K562 (cell line): ENCODE results near the gene LY6G6D. TPM values are rescaled to one million over a fixed set of nuclear protein-coding genes. Genes with fewer than 3 reads are reported as not detected.

ENCODE experiments used
- CSDE1 ChIP-seq, 2 experiments: fragments of 450-650 bp; IDR thresholded peaks; 2 replicates each; pipeline ENCODE4 v1.6.1; 2016; ENCODE audit warnings: mild to moderate bottlenecking in 1 of 2
- EWSR1 ChIP-seq: fragments of 450-650 bp; IDR thresholded peaks from 2 replicates; pipeline ENCODE4 v1.6.1; 2018; ENCODE audit warnings: borderline replicate concordance, mild to moderate bottlenecking, low read depth, moderate library complexity; ENCODE audit not compliant: partially characterized antibody
- FIP1L1 ChIP-seq: fragments of 200-400 bp; formaldehyde crosslinking; IDR thresholded peaks from 2 replicates; pipeline ENCODE4 v1.6.1; 2018; ENCODE audit warnings: mild to moderate bottlenecking, low read depth, low read length; ENCODE audit not compliant: poor library complexity, severe bottlenecking
- FOXA3 ChIP-seq, 2 experiments: fragments of 450-650 bp in 1 of 2; sonication (generic) in 1 of 2; formaldehyde crosslinking; IDR thresholded peaks in 1 of 2; conservative IDR thresholded peaks in 1 of 2; 2 replicates each; pipeline versions ENCODE4 v1.4.0 to v1.8.0; 2020 to 2022; ENCODE audit warnings: mild to moderate bottlenecking in 2 of 2, missing genetic modification reagents in 1 of 2
- LEF1 ChIP-seq: fragments of 450-650 bp; IDR thresholded peaks from 2 replicates; pipeline ENCODE4 v1.6.1; 2016; ENCODE audit warnings: mild to moderate bottlenecking
- MYC ChIP-seq, 2 experiments: fragments of 250-450 bp in 1 of 2; sonication (Bioruptor Pico) in 1 of 2; IDR thresholded peaks; 2 replicates each; pipeline versions ENCODE4 v1.5.1 to v1.6.1; 2012 to 2021; ENCODE audit warnings: low read depth in 2 of 2, borderline replicate concordance in 1 of 2, improper control_type of control experiment in 1 of 2, low read length in 1 of 2, mild to moderate bottlenecking in 1 of 2, moderate library complexity in 1 of 2
- POLR2A ChIP-seq: fragments of 450-650 bp; conservative IDR thresholded peaks from 2 replicates; pipeline ENCODE4 v1.6.1; 2016
- RBFOX2 ChIP-seq: fragments of 200-400 bp; formaldehyde crosslinking; IDR thresholded peaks from 2 replicates; pipeline ENCODE4 v1.6.1; 2017; ENCODE audit warnings: low read depth, mild to moderate bottlenecking, low read length, moderate library complexity
- TAF9B ChIP-seq: fragments of 450-650 bp; IDR thresholded peaks from 2 replicates; pipeline ENCODE4 v1.6.1; 2018; ENCODE audit warnings: mild to moderate bottlenecking; ENCODE audit not compliant: partially characterized antibody
- ZFP36 ChIP-seq: fragments of 150-350 bp; IDR thresholded peaks from 2 replicates; pipeline ENCODE4 v1.6.1; 2018; ENCODE audit warnings: low read length, low read depth; ENCODE audit not compliant: partially characterized antibody
- ZNF12 ChIP-seq: sonication (generic); formaldehyde crosslinking; IDR thresholded peaks from 2 replicates; pipeline ENCODE4 v1.4.0; 2020; ENCODE audit warnings: mild to moderate bottlenecking, missing genetic modification reagents
- polyA plus RNA-seq, 8 experiments: library from polyadenylated mRNA; depleted of rRNA in 4 of 8; stranded (reverse) in 5 of 8; unstranded in 3 of 8; fragments of >200 nt; fragmentation: Nextera tagmentation in 2 of 8; fragmentation: Illumina TruSeq in 1 of 8; extraction: Ambion mirVana in 2 of 8; extraction: Trizol in 1 of 8; gene quantifications; 2 replicates each; pipeline versions ENCODE4 v1.2.1 to v1.2.3, GENCODE V29; 2011 to 2014; ENCODE audit warnings: inconsistent platforms in 1 of 8, missing spikeins in 1 of 8
- total RNA-seq, 7 experiments: library from RNA; depleted of rRNA in 6 of 7; stranded (reverse); fragments of >200 nt in 6 of 7; fragmentation: Illumina TruSeq in 2 of 7; extraction: Trizol in 2 of 7; gene quantifications; 2 replicates each; pipeline versions ENCODE4 v1.2.1 to v1.2.3, GENCODE V29; 2011 to 2021; ENCODE audit warnings: low replicate concordance in 1 of 7
- TF ChIP-seq, protein P1 (sequence below): sonication (generic); formaldehyde crosslinking; IDR thresholded peaks from 2 replicates; pipeline ENCODE4 v1.8.1; 2023; ENCODE audit warnings: mild to moderate bottlenecking, missing genetic modification reagents
- TF ChIP-seq, protein P2 (sequence below), 2 experiments: fragments of 450-650 bp in 1 of 2; IDR thresholded peaks; 2 replicates each; pipeline ENCODE4 v1.6.1; 2011 to 2017; ENCODE audit warnings: low read depth in 2 of 2, antibody characterized with exemption in 1 of 2, borderline replicate concordance in 1 of 2, low read length in 1 of 2, mild to moderate bottlenecking in 1 of 2, mixed read lengths in 1 of 2; ENCODE audit not compliant: control insufficient read depth in 1 of 2
- TF ChIP-seq, protein P3 (sequence below): fragments of 250-450 bp; sonication (Bioruptor Pico); IDR thresholded peaks from 2 replicates; pipeline ENCODE4 v1.5.0; 2022; ENCODE audit warnings: mild to moderate bottlenecking
- TF ChIP-seq, protein P4 (sequence below): sonication (generic); IDR thresholded peaks from 2 replicates; pipeline ENCODE4 v1.6.1; 2016

LY6G6D gene
- total and polyA plus RNA-seq, 9 of the 15 experiments (the other 6 are each of a cell fraction or from before 2014, with no cell fraction given): 0.30 to 0.38 TPM; not detected in 7

DNA sequence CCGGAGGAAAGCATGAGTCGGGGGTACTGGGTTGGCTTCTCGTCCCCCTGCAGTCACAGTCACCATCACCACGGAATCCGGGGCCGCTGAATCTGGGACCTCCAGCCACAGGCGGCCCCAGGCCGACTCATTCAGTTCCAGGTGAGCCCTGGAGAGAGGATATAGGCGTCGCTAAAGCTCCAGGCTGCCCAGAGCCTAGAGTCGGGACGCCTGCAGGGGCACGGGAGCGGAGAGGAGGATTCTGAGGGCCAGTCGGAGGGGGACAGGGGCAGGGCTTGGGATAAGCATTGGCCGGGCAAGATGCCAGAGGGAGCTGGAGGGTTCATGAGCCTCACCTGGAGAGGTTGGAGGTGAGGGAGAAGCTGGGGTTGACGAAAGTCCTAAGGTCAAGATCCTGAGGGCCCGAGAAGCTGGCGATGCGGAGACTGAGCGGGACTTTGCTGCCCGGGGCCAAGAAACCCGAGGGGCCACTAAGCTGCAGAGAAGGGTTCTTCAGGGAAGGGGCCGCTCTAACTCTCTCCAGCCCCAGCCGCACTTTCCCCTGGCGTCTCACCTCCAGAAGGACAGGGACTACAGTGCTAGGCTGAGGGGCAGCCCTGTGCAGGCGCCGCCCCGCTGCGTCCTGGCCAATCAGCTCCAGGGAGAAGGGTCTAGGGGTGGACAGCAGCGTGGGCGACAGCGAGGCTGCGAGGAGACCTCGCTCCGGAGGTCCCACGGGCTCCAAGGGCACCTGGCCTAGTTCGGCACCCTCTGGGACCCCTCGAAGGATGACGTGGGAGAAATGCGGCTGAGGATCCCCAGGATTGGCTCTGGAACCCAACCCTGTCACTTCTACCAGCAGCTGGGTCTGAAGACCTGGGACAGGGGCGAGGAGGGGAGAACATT is 51.0 kb downstream of the LY6G6D start (continued):
- no peak for TF ChIP-seq MYC (IDR thresholded peaks at IDR 0.05; ENCODE audit: low read depth, low read length)
- TF ChIP-seq MYC (CRISPR knock-in tag; IDR thresholded peaks at IDR 0.05; ENCODE audit: borderline replicate concordance, low read depth): no peak
- no peak for TF ChIP-seq FIP1L1
- TF ChIP-seq, protein P1, sequence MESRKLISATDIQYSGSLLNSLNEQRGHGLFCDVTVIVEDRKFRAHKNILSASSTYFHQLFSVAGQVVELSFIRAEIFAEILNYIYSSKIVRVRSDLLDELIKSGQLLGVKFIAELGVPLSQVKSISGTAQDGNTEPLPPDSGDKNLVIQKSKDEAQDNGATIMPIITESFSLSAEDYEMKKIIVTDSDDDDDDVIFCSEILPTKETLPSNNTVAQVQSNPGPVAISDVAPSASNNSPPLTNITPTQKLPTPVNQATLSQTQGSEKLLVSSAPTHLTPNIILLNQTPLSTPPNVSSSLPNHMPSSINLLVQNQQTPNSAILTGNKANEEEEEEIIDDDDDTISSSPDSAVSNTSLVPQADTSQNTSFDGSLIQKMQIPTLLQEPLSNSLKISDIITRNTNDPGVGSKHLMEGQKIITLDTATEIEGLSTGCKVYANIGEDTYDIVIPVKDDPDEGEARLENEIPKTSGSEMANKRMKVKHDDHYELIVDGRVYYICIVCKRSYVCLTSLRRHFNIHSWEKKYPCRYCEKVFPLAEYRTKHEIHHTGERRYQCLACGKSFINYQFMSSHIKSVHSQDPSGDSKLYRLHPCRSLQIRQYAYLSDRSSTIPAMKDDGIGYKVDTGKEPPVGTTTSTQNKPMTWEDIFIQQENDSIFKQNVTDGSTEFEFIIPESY: no peak
- no peak for TF ChIP-seq EWSR1
- peak; percentile 53 for TF ChIP-seq RBFOX2
- TF ChIP-seq, protein P2, sequence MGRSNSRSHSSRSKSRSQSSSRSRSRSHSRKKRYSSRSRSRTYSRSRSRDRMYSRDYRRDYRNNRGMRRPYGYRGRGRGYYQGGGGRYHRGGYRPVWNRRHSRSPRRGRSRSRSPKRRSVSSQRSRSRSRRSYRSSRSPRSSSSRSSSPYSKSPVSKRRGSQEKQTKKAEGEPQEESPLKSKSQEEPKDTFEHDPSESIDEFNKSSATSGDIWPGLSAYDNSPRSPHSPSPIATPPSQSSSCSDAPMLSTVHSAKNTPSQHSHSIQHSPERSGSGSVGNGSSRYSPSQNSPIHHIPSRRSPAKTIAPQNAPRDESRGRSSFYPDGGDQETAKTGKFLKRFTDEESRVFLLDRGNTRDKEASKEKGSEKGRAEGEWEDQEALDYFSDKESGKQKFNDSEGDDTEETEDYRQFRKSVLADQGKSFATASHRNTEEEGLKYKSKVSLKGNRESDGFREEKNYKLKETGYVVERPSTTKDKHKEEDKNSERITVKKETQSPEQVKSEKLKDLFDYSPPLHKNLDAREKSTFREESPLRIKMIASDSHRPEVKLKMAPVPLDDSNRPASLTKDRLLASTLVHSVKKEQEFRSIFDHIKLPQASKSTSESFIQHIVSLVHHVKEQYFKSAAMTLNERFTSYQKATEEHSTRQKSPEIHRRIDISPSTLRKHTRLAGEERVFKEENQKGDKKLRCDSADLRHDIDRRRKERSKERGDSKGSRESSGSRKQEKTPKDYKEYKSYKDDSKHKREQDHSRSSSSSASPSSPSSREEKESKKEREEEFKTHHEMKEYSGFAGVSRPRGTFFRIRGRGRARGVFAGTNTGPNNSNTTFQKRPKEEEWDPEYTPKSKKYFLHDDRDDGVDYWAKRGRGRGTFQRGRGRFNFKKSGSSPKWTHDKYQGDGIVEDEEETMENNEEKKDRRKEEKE (IDR thresholded peaks at IDR 0.05; ENCODE audit: borderline replicate concordance in 1 of 2, control insufficient read depth in 1 of 2, low read depth in 2 of 2, low read length in 1 of 2): no peak
- no peak for TF ChIP-seq TAF9B
- no peak for TF ChIP-seq POLR2A
- TF ChIP-seq, protein P3, sequence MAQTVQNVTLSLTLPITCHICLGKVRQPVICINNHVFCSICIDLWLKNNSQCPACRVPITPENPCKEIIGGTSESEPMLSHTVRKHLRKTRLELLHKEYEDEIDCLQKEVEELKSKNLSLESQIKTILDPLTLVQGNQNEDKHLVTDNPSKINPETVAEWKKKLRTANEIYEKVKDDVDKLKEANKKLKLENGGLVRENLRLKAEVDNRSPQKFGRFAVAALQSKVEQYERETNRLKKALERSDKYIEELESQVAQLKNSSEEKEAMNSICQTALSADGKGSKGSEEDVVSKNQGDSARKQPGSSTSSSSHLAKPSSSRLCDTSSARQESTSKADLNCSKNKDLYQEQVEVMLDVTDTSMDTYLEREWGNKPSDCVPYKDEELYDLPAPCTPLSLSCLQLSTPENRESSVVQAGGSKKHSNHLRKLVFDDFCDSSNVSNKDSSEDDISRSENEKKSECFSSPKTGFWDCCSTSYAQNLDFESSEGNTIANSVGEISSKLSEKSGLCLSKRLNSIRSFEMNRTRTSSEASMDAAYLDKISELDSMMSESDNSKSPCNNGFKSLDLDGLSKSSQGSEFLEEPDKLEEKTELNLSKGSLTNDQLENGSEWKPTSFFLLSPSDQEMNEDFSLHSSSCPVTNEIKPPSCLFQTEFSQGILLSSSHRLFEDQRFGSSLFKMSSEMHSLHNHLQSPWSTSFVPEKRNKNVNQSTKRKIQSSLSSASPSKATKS (CRISPR knock-in tag): no peak
- 0 out of 4 replicates have a peak, but pooled peaks of 1 of the 2 experiments have one; percentile 20 for TF ChIP-seq FOXA3 (CRISPR knock-in tag; conservative IDR thresholded peaks at IDR 0.05 in 1 of 2, IDR thresholded peaks at IDR 0.05 in 1 of 2)
- TF ChIP-seq, protein P4, sequence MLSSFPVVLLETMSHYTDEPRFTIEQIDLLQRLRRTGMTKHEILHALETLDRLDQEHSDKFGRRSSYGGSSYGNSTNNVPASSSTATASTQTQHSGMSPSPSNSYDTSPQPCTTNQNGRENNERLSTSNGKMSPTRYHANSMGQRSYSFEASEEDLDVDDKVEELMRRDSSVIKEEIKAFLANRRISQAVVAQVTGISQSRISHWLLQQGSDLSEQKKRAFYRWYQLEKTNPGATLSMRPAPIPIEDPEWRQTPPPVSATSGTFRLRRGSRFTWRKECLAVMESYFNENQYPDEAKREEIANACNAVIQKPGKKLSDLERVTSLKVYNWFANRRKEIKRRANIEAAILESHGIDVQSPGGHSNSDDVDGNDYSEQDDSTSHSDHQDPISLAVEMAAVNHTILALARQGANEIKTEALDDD: no peak
- no peak for TF ChIP-seq CSDE1 (IDR thresholded peaks at IDR 0.05)
- no peak for TF ChIP-seq ZFP36
- no peak for TF ChIP-seq LEF1
- no peak for TF ChIP-seq ZNF12 (CRISPR knock-in tag)
